Thyroid gland (tissue), 4 donors: ENCODE measurements around the gene FADS6. TPM values are rescaled to one million over a fixed set of nuclear protein-coding genes. Genes with fewer than 3 reads are reported as not detected.

Source experiments
- DNase-seq, 2 donors: peaks; one replicate each; pipeline ENCODE4 v3.0.0-alpha.2; 2019
- H3K27ac ChIP-seq, 3 donors: fragments of 200-600 bp; sonication (generic); 1 replicate in 2 of 3; 2 replicates in 1 of 3; pipeline ENCODE4 v1.5.1; 2016 to 2019; ENCODE audit warnings: mild to moderate bottlenecking in 1 of 3, moderate library complexity in 1 of 3
- H3K27me3 ChIP-seq: fragments of 200-600 bp; sonication (generic); one replicate; pipeline ENCODE4 v1.5.1; 2019
- H3K36me3 ChIP-seq, 2 donors: fragments of 200-600 bp; sonication (generic); one replicate each; pipeline ENCODE4 v1.5.1; 2016 to 2019
- H3K4me1 ChIP-seq, 2 donors: fragments of 200-600 bp; sonication (generic); one replicate each; pipeline ENCODE4 v1.5.1; 2017 to 2019
- H3K4me3 ChIP-seq, 3 donors: fragments of 200-600 bp; sonication (generic); replicated peaks in 1 of 3; 1 replicate in 2 of 3; 2 replicates in 1 of 3; pipeline ENCODE4 v1.5.1; 2016; ENCODE audit warnings: mild to moderate bottlenecking in 1 of 3
- H3K9me3 ChIP-seq: fragments of 200-600 bp; sonication (generic); one replicate; pipeline ENCODE4 v1.5.1; 2017
- CTCF ChIP-seq, 6 experiments: fragments of 200-600 bp in 3 of 6; fragments of 450-650 bp in 3 of 6; sonication (generic) in 3 of 6; IDR thresholded peaks; one replicate each; pipeline ENCODE4 v1.5.1; 2016 to 2019; ENCODE audit warnings: antibody characterized with exemption in 6 of 6, mild to moderate bottlenecking in 2 of 6, inconsistent platforms in 1 of 6, moderate library complexity in 1 of 6
- POLR2A ChIP-seq, 2 donors: fragments of 450-650 bp; IDR thresholded peaks; one replicate each; pipeline ENCODE4 v1.6.1; 2017; ENCODE audit warnings: antibody characterized with exemption in 2 of 2, mild to moderate bottlenecking in 2 of 2, moderate library complexity in 1 of 2
- WGBS, 2 donors: methylation state at CpG; one replicate each; pipeline ENCODE4 v1.1.5; 2017; 5-methylcytosine and 5-hydroxymethylcytosine counted together
- intact Hi-C: fragments of 100-400 bp; cut with DNase I; formaldehyde crosslinking; loops from one replicate; pipeline ENCODE4 v1.15.1; 2023
- total RNA-seq, 4 donors: library from RNA; depleted of rRNA; stranded (reverse); fragments of >200 nt; gene quantifications; one replicate each; pipeline ENCODE4 v1.2.3, GENCODE V29; 2016

FADS6 gene, protein sequence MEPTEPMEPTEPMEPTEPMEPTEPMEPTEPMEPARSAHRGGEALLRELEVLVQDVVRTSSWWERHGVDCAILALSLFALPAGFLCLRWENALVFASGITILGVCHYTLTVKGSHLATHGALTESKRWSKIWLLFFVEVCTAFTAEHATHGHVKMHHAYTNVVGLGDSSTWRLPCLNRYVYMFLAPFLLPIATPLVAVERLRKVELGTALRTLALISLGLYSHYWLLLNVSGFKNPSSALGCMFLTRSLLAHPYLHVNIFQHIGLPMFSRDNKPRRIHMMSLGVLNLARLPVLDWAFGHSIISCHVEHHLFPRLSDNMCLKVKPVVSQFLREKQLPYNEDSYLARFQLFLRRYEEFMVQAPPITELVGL
- not detected for total RNA-seq

DNA sequence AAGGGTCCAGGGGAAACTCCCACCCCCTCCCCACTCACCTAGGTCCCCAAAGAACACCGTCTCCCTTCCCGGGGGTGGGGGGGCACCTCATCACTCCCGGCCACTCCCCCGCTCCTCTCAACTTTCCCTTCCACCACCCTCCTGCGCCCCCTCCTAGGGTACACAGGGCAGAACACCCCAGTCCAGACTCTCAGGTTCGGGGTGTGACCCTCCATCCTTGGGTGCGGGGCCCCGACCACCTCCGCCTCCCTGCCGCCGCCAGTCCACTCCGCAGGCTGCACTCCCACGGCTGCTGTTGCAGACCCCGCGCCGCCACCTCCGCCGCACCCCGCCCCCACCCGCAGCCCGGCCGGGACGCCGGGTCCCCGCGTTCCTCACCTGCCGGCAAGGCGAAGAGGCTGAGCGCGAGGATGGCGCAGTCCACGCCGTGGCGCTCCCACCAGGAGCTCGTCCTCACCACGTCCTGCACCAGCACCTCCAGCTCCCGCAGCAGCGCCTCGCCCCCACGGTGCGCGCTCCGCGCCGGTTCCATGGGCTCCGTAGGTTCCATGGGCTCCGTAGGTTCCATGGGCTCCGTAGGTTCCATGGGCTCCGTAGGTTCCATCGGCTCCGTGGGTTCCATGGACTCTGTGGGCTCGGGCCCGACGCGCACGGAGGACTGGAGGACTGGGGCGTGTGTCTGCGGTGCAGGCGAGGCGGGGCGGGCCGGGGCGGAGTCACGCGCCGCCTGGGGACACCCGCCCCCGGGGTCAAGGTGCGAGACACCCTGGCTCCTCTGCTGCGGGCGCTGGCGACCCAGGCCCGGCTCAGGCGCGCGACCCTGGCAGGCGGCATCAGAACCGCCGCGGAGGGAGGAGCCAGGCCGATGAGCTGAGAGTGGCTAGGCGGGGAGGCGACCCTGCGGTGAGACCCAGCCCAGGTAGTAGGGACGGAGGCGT, at the start of gene FADS6:
FADS6 (minus strand) TSS at position 660 of the 938 bp plus-strand sequence; CDS start at position 622, 38 bp downstream.
- TF ChIP-seq CTCF (IDR thresholded peaks at IDR 0.05) = no peak
- H3K9me3 ChIP-seq = no peaks in the 10 kb centered on the region
- no peaks in the 10 kb centered on the region for H3K36me3 ChIP-seq
- intact Hi-C loops = no loop called here
- H3K4me3 ChIP-seq = peak within 1 kb of the TSS in 1 of 3 donors; percentile 5
- H3K27ac ChIP-seq = no peak within 1 kb of the TSS
- WGBS, 2 donors = 5 to 8% methylated on average over 16 to 17 of the region's 86 CpGs
- DNase-seq = no peak
- peaks cover 17% of the 10 kb centered on the region for H3K27me3 ChIP-seq
- peaks cover 5 to 10% of the 10 kb centered on the region in 2 donors for H3K4me1 ChIP-seq

DNA sequence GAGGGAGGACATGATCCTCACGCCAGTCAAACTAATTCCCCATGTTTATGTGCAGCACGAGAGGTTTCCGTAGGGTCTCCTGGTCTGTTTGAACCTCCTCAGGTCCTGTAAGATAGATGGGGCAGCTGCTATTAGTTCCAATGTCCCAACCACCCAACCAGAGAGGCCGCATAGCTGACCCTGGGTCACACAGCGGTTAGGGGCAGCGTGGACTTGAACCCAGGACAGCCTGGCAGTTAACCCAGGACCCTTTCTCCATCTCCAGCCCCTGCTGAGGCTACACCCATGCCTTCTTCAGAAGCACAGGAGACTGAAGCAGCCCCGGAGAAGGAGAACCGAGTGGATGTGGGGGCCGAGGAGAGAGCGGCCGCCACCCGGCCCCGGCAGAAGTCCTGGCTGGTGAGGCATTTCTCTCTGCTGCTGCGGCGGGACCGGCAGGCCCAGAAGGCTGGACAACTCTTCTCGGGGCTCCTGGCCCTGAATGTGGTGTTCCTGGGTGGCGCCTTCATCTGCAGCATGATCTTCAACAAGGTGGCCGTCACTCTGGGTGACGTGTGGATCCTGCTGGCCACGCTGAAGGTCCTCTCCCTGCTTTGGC, 47.8 kb upstream of the FADS6 start:
- DNase-seq = no peak
- no peak overlapping the region for H3K27ac ChIP-seq
- no peak for TF ChIP-seq POLR2A (IDR thresholded peaks at IDR 0.05)
- no peak for TF ChIP-seq CTCF (IDR thresholded peaks at IDR 0.05)
- 79 to 80% methylated on average over 14 to 16 of the region's 21 CpGs for WGBS, 2 donors
- H3K4me3 ChIP-seq = no peak overlapping the region
- intact Hi-C loops = no loop called here
- H3K36me3 ChIP-seq = no peaks in the 10 kb centered on the region
- peaks cover 1% of the 10 kb centered on the region in 2 donors for H3K4me1 ChIP-seq
- H3K27me3 ChIP-seq = peaks cover 1% of the 10 kb centered on the region
- no peaks in the 10 kb centered on the region for H3K9me3 ChIP-seq

DNA sequence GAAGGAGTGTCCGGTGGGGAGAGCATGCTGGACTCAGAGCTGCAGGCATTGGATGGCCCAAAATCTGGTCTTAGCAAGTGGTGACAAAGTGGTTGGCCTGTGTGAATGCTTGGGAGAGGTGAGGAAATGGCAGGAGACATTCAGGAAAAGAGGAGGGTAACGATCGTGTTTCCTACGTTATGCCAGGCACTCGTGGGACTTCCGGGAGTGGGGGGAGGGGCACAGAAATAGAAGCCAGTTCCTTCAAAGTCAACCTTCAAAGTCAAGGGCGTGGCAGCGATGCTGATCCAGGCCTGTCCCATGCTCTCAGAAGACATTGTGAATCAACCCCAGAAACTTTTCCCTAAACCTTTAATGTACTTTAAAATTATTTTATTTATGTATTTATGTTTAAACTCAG, 46.1 kb upstream of the FADS6 start:
- no peak overlapping the region for H3K27ac ChIP-seq
- peaks cover 8 to 10% of the 10 kb centered on the region in 2 donors for H3K4me1 ChIP-seq
- intact Hi-C loops = no loop called here
- peaks cover 14% of the 10 kb centered on the region for H3K27me3 ChIP-seq
- H3K9me3 ChIP-seq = no peaks in the 10 kb centered on the region
- TF ChIP-seq CTCF (IDR thresholded peaks at IDR 0.05) = no peak
- TF ChIP-seq POLR2A (IDR thresholded peaks at IDR 0.05) = no peak
- DNase-seq = no peak
- H3K36me3 ChIP-seq = no peaks in the 10 kb centered on the region
- WGBS, 2 donors = 52 to 53% methylated on average over 8 of the region's 8 CpGs
- H3K4me3 ChIP-seq = no peak overlapping the region

DNA sequence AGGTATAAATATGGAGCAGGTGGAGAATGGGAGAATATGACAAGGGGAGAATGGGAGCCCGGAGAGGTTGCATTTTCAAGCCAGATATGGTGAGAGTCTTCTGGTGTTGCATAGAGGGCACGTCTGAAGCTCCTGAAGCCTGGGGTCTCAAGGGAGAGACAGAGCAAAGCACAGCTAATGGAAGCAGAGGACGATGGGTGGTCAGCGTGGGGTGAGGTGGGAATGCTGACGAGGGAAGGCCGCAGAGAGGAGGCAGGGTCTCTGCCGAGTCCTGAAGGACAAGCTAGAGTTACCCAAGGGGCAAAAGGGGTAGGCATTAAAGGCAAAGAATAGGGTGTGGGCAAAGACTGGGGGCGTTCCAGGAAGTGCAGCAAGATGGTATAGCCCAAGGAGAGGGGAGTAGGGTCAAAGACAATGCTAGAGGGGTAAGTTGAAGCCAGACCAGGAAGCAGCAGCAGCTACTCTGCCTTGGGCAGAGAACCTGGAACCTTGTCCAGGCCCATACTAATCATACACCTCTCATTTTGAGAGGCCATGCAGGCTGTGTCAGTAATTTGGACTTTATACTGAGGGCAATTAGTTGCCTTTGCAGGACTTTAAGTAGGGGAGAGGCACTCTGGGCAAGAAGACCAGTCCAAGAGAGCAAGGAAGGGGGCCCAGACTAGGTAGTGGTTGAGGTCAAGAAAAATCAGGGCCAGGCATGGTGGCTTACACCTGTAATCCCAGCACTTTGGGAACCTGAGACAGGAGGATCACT, 44.9 kb upstream of the FADS6 start:
- 64 to 66% methylated on average over 8 of the region's 8 CpGs for WGBS, 2 donors
- no peak for DNase-seq
- no peaks in the 10 kb centered on the region for H3K9me3 ChIP-seq
- H3K27ac ChIP-seq = no peak overlapping the region
- H3K36me3 ChIP-seq = no peaks in the 10 kb centered on the region
- TF ChIP-seq POLR2A (IDR thresholded peaks at IDR 0.05) = no peak
- TF ChIP-seq CTCF (IDR thresholded peaks at IDR 0.05) = no peak
- H3K4me3 ChIP-seq = no peak overlapping the region
- peaks cover 8 to 10% of the 10 kb centered on the region in 2 donors for H3K4me1 ChIP-seq
- intact Hi-C loops = no loop called here
- H3K27me3 ChIP-seq = peaks cover 14% of the 10 kb centered on the region
